NCI-H2029 treated with DMSO at 0.1 percent for 48 hours (cell line): ENCODE data around the gene IRX1.
A peak's percentile ranks its signal among the peaks of the same experiment; 100 is the strongest.

Experiments used
- DNase-seq: peaks from one replicate; lab custom pipeline; 2025; lab: John Stamatoyannopoulos, UW

Gene IRX1

GRCh38 chr5:3595006-3595961 is at the start of gene IRX1:
TSS of gene IRX1 (plus strand) at chr5:3595832. CDS start at chr5:3596106, 274 bp downstream.
- no peak for DNase-seq

GRCh38 chr5:3546028-3546427 is 49.6 kb upstream of the IRX1 start:
- no peak for DNase-seq

- no peak for DNase-seq
Observed at GRCh38 chr5:3564116-3564515, 31.5 kb upstream of the IRX1 start.

- DNase-seq, result no peak
Observed at GRCh38 chr5:3564827-3565518, 30.7 kb upstream of the IRX1 start.

- no peak for DNase-seq
Observed at GRCh38 chr5:3584724-3585531, 10.7 kb upstream of the IRX1 start.

- peak; percentile 37 for DNase-seq
Observed at GRCh38 chr5:3590161-3590966, 5.3 kb upstream of the IRX1 start.

GRCh38 chr5:3590967-3591900 is 4.4 kb upstream of the IRX1 start:
- no peak for DNase-seq

GRCh38 chr5:3592298-3592697 is 3.3 kb upstream of the IRX1 start:
- DNase-seq, result no peak

GRCh38 chr5:3593771-3594509 is 1.7 kb upstream of the IRX1 start:
- DNase-seq, result no peak

- no peak for DNase-seq
Observed at GRCh38 chr5:3594510-3595005, 1.1 kb upstream of the IRX1 start.

- no peak for DNase-seq
Observed at GRCh38 chr5:3596261-3596825, 711 bp downstream of the IRX1 start.

- no peak for DNase-seq
Observed at GRCh38 chr5:3596857-3597166, 1.2 kb downstream of the IRX1 start.

GRCh38 chr5:3597167-3598007 is 1.8 kb downstream of the IRX1 start:
- DNase-seq, result no peak

- no peak for DNase-seq
Observed at GRCh38 chr5:3598207-3598606, 2.6 kb downstream of the IRX1 start.

GRCh38 chr5:3598769-3599211 is 3.2 kb downstream of the IRX1 start:
- DNase-seq, result no peak

- no peak for DNase-seq
Observed at GRCh38 chr5:3599226-3600105, 3.8 kb downstream of the IRX1 start.
